GM10248 (cell line): ENCODE data around the gene SLC5A6.

ENCODE experiments used
- CTCF ChIA-PET: fragments of 300-600 bp; sonication (Branson Sonifier 250); formaldehyde crosslinking; extraction: SDS; loops from one replicate; lab custom pipeline; 2021; ENCODE audit warnings: antibody characterized with exemption; lab: Yijun Ruan, JAX
- POLR2A ChIA-PET: fragments of 350-650 bp; sonication (Branson Sonifier 250); formaldehyde crosslinking; extraction: SDS; loops from one replicate; lab custom pipeline; 2020; ENCODE audit warnings: antibody characterized with exemption; lab: Yijun Ruan, JAX
- DNase-seq: peaks from one replicate; pipeline ENCODE4 v3.0.0; 2012; ENCODE audit errors: extremely low spot score
- CTCF ChIP-seq: IDR thresholded peaks from 2 replicates; pipeline ENCODE4 v1.5.1; 2012; ENCODE audit warnings: mild to moderate bottlenecking, low read depth; ENCODE audit errors: extremely low read depth, missing control alignments, control extremely low read depth

SLC5A6 gene

GRCh38 chr2:27211943-27212625, at the start of gene SLC5A6, which contains the start of gene ATRAID:
Gene SLC5A6 (minus strand): TSS chr2:27212268. CDS start chr2:27207650, 4,618 bp downstream.
Gene ATRAID (plus strand): TSS chr2:27212041. CDS start chr2:27212369, 328 bp downstream.
- CTCF ChIA-PET: interaction anchor here (1.0 to 2.0 kb wide), 4 partner anchors 8 to 250 kb away, joined by 3 to 4 read pairs (median 3); partner anchors contain the start of gene KHK
- DNase-seq: peak; percentile 95
- POLR2A ChIA-PET: interaction anchor here (0.6 kb wide), 1 partner anchor 943 kb away, joined by 3 read pairs; no protein-coding TSS in a partner anchor
- TF ChIP-seq CTCF: no peak

- DNase-seq: no peak
- TF ChIP-seq CTCF: no peak
- CTCF ChIA-PET: interaction anchor here (6.8 kb wide), 1 partner anchor 19 kb away, joined by 99 read pairs; the partner anchor contains the start of genes DNAJC5G and TRIM54
- POLR2A ChIA-PET: no interaction called here
Observed at GRCh38 chr2:27261241-27261925, 49.3 kb upstream of the SLC5A6 start.

GRCh38 chr2:27258051-27258450, 46.0 kb upstream of the SLC5A6 start:
- TF ChIP-seq CTCF: no peak
- CTCF ChIA-PET: interaction anchor here (1.6 kb wide), 1 partner anchor 9 kb away, joined by 3 read pairs; no protein-coding TSS in a partner anchor
- no peak for DNase-seq
- POLR2A ChIA-PET: no interaction called here

- ChIA-PET POLR2A (no interaction called here), CTCF (interaction anchor here (0.7 to 3.5 kb wide), 3 partner anchors 8 to 46 kb away, joined by 3 to 13 read pairs (median 4); no protein-coding TSS in a partner anchor)
- DNase-seq: no peak
- no peak for TF ChIP-seq CTCF
Observed at GRCh38 chr2:27256855-27257454, 44.9 kb upstream of the SLC5A6 start.

- ChIA-PET CTCF (interaction anchor here (1.2 to 3.5 kb wide), 3 partner anchors 10 to 35 kb away, joined by 3 to 13 read pairs (median 4); no protein-coding TSS in a partner anchor), POLR2A (no interaction called here)
- no peak for TF ChIP-seq CTCF
- no peak for DNase-seq
Observed at GRCh38 chr2:27255660-27256059, 43.6 kb upstream of the SLC5A6 start.

GRCh38 chr2:27255187-27255586, 43.1 kb upstream of the SLC5A6 start:
- ChIA-PET CTCF (interaction anchor here (1.2 to 3.5 kb wide), 2 partner anchors 25 to 35 kb away, joined by 3 to 13 read pairs; no protein-coding TSS in a partner anchor), POLR2A (no interaction called here)
- no peak for DNase-seq

More at GRCh38 chr2:27255187-27255586, 43.1 kb upstream of the SLC5A6 start:
- no peak for TF ChIP-seq CTCF
